Skin epidermis (tissue), 12 donors: ENCODE results near the gene PIP5K1B.
"Not testable (repeated sequence)": the region's sequence is repeated elsewhere in the genome, so short reads cannot be mapped to it uniquely, and the experiment has no call there.

Experiments used
- H3K27ac ChIP-seq, 21 experiments: fragments of 200-600 bp; sonication (generic) in 11 of 21; one replicate each; pipeline ENCODE4 v1.5.0; 2020; ENCODE audit warnings: mild to moderate bottlenecking in 3 of 21, inconsistent platforms in 2 of 21, moderate library complexity in 2 of 21
- H3K4me3 ChIP-seq, 7 experiments: fragments of 200-600 bp; sonication (generic) in 2 of 7; one replicate each; pipeline ENCODE4 v1.5.0; 2020; ENCODE audit warnings: inconsistent platforms in 2 of 7, mild to moderate bottlenecking in 2 of 7, moderate library complexity in 1 of 7

Gene PIP5K1B

DNA sequence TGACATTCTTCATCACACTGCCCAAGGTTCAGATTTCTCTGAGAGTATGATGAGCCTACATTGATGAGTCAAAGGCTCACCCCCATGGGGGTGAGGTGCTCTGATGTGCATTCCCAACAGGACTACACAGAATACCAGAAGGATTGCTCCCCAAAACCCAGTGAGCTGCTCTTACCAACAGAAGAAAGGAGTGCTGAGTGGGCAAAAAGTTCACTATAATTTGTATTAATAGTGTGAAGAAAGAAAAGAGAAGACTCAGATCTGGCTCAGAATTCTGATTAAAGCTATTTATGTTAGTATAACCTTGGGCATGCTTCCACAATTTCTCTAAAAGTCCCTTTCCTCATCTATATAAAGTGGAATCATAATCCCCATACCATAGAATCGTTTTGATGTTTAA lies 262.8 kb downstream of the PIP5K1B start:
- H3K27ac ChIP-seq, result no peak overlapping the region
- H3K4me3 ChIP-seq, result no peak overlapping the region

- no peak overlapping the region for H3K27ac ChIP-seq
- H3K4me3 ChIP-seq, result no peak overlapping the region
These were observed 264.5 kb downstream of the PIP5K1B start for GRCh38 chr9:68969538-68969937.

- H3K27ac ChIP-seq, result no peak overlapping the region
- no peak overlapping the region for H3K4me3 ChIP-seq
These were observed 265.1 kb downstream of the PIP5K1B start for GRCh38 chr9:68970151-68970550.

- Histone ChIP-seq H3K4me3 (no peak overlapping the region), H3K27ac (peak overlapping the region in 3 of 21 experiments; percentile 52 to 78 (median 59))
These were observed 268.6 kb downstream of the PIP5K1B start for GRCh38 chr9:68973619-68974018.

- H3K27ac ChIP-seq, result peak overlapping the region in 7 of 21 experiments; percentile 13 to 78 (median 52)
- H3K4me3 ChIP-seq, result peak overlapping the region in 2 of 7 experiments; percentile 9 to 15
These were observed 269.4 kb downstream of the PIP5K1B start for GRCh38 chr9:68974431-68974830.

- peak overlapping the region in 4 of 7 experiments; percentile 3 to 15 (median 10) for H3K4me3 ChIP-seq
- peak overlapping the region in 15 of 21 experiments; percentile 4 to 78 (median 51) for H3K27ac ChIP-seq
These were observed 269.9 kb downstream of the PIP5K1B start for GRCh38 chr9:68974901-68975300.

DNA sequence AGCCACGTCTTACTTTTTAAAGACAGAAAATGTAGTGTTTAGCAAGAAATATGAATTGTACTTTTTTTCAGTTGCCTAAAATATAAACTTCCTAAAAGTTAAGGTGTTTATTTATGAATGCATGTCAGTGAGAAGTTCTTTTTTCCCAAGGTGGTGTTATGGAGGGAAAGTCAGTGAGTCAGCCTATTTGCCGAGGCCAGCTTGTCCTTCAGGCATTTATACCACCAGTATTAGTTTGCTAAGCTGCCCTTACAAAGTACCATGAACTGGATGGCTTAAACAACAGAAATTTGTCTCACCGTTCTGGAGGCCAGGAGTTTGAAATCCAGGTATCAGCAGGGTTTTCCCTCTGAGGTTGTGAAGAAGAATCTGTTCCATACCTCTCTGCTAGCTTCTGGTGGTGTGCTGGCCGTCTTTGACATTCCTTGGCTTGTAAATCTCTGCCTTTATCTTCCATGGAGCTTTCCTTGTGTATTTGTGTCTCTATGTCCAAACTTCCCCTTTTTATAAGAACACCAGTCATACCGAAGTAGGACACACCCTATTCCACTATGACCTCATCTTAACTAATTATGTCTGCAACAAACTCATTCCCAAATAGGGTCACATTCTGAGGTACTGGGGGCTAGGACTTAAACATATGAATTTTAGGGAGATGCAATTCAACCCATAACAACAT lies 270.5 kb downstream of the PIP5K1B start:
- peak overlapping the region in 4 of 7 experiments; percentile 3 to 15 (median 10) for H3K4me3 ChIP-seq

GRCh38 chr9:68978066-68978465 lies 273.0 kb downstream of the PIP5K1B start:
- Histone ChIP-seq H3K27ac (no peak overlapping the region), H3K4me3 (no peak overlapping the region)

More for the DNA sequence above, 270.5 kb downstream of the PIP5K1B start:
- peak overlapping the region in 15 of 21 experiments; percentile 4 to 78 (median 51) for H3K27ac ChIP-seq

DNA sequence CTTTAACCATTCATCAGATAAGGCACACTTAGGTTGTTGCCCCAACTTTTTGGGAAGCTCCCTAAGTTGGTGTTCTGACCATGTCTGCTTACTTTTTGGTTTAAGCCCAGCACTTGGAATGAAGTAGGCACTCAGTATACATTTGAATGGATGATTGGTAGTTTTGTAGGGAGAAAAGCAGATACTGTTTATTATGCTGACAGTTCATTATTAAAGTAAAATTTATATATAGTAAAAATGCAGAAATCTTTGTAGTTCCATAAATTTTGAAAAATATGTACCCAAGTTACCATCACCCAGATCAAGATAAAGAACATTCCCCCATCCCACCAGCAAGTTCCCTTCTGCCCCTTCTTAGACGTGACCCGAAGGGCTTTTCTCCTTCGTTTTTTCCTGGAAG lies 273.5 kb downstream of the PIP5K1B start:
- Histone ChIP-seq H3K4me3 (no peak overlapping the region), H3K27ac (no peak overlapping the region)

DNA sequence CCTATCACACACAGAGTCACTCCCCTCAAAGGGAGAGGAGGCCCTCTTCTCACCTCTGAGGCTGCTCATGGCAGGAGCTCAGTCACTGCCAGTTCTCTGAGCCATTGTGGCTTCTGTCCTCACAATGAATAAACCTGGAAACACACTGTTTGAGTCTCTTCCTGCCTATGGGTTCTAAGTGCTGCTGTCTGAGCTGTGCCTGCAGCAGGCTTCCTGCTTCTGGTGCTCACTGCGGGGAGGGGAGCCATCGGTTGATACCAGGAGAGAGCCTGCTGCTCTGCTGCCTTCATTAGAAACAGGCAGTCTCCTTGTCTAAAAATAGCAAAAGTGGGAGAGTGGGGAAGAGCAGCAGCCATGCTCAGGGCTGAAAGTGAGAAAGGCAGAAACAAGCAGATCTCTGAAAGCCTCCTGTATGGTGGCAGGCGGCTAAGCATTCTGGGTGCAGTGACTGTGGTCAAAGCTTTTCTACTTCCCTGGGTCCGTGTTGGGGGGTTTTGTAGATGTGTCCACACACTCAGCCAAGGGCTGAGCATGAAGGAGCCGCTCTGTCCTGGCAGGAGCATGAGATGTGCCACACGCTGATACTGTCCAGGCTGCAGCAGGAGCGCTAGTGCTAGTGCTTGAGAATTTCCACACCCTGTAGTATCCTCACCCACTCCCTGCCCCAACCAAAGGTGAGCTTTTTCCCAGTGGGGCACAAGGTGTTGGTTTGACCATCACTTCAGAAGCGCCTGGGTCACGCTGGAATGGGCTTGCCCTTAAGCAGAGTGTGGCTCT lies 274.7 kb downstream of the PIP5K1B start:
- peak overlapping the region in 3 of 21 experiments; percentile 3 to 48 (median 8) for H3K27ac ChIP-seq
- H3K4me3 ChIP-seq, result no peak overlapping the region

DNA sequence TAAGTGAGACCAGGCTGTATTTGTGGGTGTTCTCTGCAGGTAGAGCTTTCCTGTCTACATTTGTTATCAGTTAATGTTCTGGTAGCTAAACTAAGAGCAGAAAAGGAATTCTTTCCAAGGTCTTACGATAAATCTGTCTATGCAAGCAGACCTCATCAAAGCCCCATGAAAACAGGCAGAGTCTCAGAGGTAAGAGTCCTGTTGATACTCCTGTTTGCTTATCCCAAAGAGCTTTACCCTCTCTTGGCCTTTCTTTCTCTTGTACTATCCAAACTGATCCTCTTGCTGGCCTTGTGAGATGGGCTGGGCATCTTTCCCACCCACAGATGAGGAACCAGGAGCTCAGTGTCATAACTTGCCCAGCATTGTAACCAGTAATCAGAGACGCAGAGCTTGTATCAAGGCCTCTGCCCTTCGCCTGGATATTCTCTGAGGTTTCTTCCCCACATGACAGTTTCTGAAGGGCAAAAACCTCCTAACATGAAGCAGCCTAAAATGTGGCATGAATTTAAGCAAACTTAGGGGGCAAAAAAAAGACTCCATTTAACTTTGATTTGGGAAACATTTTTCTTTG lies 275.4 kb downstream of the PIP5K1B start:
- Histone ChIP-seq H3K4me3 (no peak overlapping the region), H3K27ac (peak overlapping the region in 2 of 21 experiments; percentile 8 to 48)

DNA sequence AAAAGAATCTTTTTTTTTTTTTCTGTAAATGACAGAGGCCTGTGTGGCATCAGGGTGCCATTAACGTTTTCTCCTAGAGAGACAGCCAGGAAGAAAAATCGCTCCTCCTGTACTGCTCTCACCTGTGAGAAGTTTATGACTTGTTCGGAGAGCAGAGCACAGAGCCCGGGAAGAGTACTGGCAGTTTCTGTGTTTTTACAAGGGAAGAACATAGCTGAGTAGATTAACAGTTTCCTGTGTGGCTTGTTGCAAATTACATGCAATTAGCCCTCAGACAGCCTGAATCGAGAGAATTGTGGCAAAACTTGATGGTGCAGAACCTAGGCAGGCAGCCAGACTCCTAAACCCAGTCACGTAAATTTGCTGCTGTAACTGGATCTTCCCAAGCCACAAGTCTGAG lies 276.7 kb downstream of the PIP5K1B start:
- no peak overlapping the region for H3K27ac ChIP-seq
- no peak overlapping the region for H3K4me3 ChIP-seq

DNA sequence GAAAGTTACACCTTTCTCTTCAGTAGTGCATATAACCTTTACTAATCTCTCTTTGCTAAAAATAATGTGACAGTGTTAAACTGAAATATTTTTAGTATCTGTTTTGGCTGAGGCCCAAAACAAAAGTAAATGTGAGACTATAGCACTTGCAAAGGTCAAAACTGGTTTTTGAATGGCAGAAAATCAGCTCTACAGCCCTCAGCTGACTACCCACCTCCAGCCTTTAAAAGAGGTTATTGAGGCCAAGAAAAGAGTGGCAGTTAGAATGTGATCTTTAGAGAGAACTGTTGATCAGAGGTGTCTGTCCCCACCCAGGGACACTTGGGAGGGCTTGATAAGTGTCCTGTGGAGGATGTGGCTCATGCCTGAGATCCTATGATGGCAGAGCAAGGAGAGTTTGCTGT lies 278.0 kb downstream of the PIP5K1B start:
- Histone ChIP-seq H3K4me3 (no peak overlapping the region), H3K27ac (no peak overlapping the region)

DNA sequence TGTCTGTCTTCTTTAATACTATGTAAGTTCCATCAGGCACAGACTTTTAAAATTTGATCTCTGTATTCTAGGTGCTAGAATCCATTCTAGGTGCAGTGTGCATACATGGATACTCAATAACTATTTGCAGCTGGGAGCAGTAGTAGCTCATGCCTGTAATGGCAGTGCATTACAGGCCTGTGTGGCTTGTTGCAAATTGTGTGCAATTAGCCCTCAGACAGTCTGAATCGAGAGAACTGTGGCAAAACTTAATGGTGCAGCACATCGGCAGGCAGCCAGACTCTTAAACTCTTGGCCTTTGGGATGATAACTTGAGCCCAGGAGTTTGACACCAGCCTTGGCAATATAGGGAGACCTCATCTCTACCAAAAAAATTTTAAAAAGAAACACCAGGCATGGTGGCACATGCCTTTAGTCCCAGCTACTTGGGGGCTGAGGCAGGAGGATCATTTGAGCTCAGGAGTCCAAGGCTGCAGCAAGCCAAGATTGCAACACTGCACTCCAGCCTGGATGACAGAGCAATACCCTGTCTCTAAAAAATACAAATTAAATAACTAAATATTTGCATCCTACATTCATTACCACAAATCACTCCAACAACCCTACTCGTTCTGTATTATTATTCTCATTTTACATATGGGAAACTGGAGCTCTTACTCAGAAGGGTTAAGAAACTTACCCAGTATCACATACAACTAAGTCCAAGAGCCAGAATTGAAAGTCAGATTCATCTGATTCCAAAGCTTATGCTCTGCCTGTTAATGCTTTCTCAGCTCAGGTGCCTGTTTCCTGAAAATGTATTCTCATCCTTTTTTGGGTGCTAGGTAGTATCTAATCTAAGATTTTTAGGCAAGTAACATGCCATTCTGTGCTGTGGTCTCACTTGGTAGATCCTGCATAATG lies 278.7 kb downstream of the PIP5K1B start:
- Histone ChIP-seq H3K27ac (no peak overlapping the region), H3K4me3 (no peak overlapping the region)

GRCh38 chr9:68986949-68987348 lies 281.9 kb downstream of the PIP5K1B start:
- not testable (repeated sequence) for H3K4me3 ChIP-seq, H3K27ac ChIP-seq

DNA sequence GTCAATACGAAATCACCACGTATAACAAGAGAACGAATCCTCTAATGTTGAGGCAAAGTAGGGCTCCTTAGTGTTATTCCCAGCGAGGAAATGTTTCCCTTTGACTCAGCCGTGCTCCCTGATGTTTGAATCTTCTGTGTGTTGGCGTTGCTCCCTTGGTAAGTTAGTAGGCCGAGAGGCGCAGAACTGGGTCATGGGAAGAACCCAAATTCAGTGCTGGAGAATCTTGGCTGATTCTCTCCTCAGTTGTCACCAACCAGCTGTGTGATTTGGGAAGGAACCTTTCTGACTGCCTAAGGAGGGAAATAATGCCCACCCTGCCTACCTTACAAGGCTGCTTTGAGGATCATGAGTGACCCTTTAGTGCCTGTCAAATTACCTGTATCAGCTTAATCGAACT lies 286.4 kb downstream of the PIP5K1B start:
- no peak overlapping the region for H3K27ac ChIP-seq
- no peak overlapping the region for H3K4me3 ChIP-seq

GRCh38 chr9:68995776-68996175 lies 290.7 kb downstream of the PIP5K1B start:
- peak overlapping the region in 2 of 21 experiments; percentile 32 to 47 for H3K27ac ChIP-seq

GRCh38 chr9:68996462-68996861 lies 291.4 kb downstream of the PIP5K1B start:
- Histone ChIP-seq H3K27ac (peak overlapping the region in 2 of 21 experiments; percentile 32 to 47), H3K4me3 (no peak overlapping the region)

More at GRCh38 chr9:68995776-68996175, 290.7 kb downstream of the PIP5K1B start:
- no peak overlapping the region for H3K4me3 ChIP-seq

DNA sequence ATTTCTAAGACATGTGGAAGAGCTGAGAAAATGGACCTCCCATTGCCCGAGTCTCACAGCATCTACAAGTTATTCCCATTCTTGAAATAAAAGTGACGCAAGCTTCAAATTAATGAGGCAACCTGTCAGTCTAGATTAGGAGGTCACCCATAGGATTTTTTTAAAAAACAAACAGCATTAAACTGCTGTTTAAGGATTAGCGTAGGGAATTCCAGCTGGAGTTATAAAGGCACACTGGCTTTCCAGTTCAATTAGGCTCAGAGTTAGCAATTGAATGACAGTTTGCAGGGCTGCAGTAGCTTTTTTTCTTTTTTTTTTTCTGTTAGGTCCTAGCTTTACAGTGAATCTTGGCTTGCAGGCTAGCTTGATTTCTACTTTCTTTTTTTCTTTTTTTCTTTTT lies 292.6 kb downstream of the PIP5K1B start:
- Histone ChIP-seq H3K27ac (peak overlapping the region in 1 of 21 experiments; percentile 32), H3K4me3 (no peak overlapping the region)
